GM21786 (cell line): ENCODE data around the gene COQ4.
"Not testable (repeated sequence)": the region's sequence is repeated elsewhere in the genome, so short reads cannot be mapped to it uniquely, and the experiment has no call there.

ENCODE experiments used
- ATAC-seq: cut with Tn5 transposase; IDR thresholded peaks from one replicate; pipeline ENCODE4 v1.9.1; 2021; ENCODE audit not compliant: unreplicated experiment

The COQ4 gene

DNA sequence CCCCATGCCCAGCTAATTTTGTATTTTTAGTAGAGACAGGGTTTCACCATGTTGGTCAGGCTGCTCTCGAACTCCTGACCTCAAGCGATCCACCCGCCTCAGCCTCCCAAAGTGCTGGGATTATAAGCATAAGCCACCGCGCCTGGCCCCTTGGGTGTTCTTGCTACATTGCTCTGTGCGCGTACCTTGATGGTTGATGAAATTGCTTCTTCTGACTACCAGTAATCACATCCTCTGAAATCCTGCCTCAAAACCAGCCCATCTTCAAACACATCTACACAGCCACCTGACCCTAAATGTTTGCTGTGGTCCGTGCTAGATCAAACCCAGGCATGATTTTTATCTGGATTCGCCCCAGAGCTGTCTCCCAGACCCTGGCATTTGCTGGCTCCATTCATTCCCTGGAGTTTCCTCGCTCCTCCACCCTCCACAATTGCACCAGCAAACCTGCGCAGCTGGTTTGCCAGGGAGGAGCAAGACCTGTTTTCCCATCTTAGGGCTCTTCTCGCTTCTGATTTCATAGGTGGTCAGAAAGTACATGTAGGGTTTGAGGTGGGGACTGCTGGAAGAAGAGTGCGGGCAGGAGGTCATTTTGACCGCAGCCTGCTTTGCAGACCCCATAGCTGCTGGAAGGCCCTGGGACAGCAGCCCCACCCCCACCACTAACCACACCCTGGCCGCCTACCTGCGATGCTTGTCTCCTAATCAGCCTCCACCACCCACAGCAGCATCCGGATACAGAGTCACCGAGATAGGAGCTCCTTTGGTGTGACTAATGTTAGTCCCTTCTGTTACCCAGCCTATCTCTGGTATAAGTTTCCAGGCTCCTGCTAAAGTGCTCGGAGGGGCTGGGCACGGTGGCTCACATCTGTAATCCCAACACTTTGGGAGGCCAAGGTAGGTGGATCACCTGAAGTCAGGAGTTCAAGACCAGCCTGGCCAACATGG, 23.8 kb upstream of the COQ4 start:
- no peak for ATAC-seq

GRCh38 chr9:128304136-128304970, 18.3 kb upstream of the COQ4 start:
- ATAC-seq = no peak

GRCh38 chr9:128304971-128305288, 17.7 kb upstream of the COQ4 start:
- ATAC-seq = no peak

DNA sequence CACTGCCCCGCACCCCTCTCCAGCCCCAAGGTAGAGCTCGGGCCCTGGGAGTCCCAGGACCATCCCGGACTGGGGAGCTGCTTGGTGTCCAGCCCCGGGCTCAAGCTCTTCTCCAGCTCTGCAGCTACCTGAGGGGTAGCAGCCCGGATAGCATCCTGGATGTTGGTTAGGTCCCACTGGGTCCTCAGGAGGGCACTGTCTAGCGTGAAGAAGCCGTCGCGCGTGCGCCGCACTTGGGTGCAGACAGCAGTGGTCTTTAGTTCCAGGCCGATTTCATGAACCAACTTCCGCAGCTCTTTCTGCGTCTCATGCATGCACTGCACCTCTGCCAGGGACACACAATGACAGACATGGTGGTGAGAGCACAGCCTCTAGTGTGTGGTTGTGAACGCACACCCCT, 13.1 kb upstream of the COQ4 start:
- no peak for ATAC-seq

DNA sequence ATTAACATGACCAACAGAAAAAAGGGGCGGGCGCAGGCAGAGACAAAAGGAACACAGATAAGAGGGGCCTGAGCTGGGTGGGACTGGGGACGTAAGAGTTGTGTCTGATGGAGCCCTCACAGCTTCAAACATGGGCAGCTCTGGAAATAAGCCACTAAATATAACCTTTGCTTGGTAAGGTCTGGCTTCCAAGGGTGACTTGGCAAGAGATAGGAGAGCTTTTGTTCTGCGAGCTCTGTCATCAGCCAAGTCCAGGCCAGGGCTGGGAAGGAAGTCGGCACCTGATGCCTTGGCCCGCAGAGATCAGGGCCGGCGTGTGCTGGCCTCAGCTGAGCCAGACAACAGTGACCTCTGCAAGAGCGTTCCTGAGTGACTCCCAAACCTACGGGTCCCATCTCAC, 12.2 kb upstream of the COQ4 start:
- no peak for ATAC-seq

GRCh38 chr9:128314697-128315096, 7.9 kb upstream of the COQ4 start:
- no peak for ATAC-seq

DNA sequence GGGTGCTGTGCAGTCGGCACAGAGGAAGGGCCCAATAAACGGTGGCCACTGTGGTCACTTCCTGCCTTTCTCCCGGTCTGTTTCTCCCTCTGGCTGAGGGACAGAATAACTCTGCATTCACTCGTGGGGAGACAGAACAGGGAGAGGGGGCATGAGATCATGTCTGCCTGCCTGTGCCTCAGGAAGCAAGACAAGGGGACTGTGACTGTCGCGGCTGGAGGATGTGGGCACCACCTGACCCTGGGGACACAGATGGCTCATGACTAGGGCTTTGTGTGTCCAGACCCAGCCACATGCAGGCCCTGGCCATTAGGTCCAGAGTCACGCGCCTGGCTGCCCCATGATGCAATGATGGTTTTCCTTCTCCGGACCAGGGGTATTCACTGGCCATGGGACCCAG, 6.2 kb upstream of the COQ4 start:
- no peak for ATAC-seq

GRCh38 chr9:128317629-128318028, 5.0 kb upstream of the COQ4 start:
- ATAC-seq = no peak

DNA sequence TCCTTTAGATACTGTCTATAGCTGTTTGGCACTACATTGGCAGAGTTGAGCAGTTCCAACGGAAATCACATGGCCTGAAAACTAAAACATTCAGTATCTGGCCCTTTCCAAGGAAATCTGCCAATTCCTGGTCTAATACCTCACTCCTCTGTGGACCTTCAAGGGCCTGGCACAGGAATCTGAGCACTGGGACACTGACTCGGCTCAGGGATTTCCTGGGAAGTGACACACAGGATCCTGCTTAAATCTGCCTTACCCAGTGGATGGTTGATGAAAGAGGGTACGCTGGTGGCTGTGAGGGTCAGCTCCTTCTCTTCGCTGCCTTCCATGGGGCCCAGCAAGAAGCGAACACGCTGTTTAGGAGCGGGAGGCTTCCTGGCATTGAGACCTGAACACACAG, 1.3 kb upstream of the COQ4 start:
- no peak for ATAC-seq

GRCh38 chr9:128321879-128322403, 698 bp upstream of the COQ4 start:
- peak; percentile 7 for ATAC-seq

DNA sequence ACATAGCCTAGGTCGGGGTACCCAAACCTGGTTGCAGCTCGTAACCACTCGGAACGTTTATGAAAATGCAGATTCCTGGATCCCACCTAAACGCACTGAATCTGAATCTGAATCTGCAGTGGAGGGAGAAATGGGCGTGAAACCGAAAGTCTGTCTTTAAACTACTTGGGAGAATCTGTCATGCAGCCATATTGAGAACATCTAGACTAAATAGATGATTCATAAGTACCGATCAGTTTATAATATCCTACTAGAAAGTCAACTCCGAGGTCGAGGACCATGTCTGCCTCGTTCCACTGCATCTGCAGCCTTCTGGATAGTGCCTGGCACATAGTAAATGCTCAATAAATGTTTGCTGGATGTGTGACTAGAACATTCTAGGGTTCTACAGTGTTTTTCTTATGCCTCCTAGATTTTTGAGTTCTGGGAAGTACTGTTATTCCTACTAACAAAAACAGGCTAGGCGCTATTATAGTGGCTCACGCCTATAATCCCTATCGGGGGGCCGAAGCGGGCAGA, 632 bp downstream of the COQ4 start:
- ATAC-seq = no peak

DNA sequence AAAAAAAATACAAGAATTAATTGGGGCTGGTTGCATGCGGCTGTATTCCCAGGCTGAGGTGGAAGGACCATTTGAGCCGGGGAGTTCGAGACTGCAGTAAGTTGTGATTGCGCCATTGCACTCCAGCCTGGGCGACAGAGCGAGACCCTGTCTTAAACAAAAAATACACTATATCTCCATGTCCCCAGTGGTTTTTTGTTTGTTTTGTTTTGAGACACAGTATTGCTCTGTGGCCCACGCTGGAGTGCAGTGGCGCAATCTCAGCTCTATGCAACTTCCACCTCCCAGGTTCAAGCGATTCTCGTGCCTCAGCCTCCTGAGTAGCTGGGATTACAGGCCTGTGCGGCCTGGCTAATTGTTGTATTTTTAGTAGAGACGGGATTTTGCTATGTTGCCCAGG, 1.2 kb downstream of the COQ4 start:
- no peak for ATAC-seq

GRCh38 chr9:128324401-128324800, 1.8 kb downstream of the COQ4 start:
- ATAC-seq = no peak

- no peak for ATAC-seq
Measured at GRCh38 chr9:128325629-128326028, 3.0 kb downstream of the COQ4 start.

GRCh38 chr9:128333451-128333869, 10.8 kb downstream of the COQ4 start:
- ATAC-seq = no peak

DNA sequence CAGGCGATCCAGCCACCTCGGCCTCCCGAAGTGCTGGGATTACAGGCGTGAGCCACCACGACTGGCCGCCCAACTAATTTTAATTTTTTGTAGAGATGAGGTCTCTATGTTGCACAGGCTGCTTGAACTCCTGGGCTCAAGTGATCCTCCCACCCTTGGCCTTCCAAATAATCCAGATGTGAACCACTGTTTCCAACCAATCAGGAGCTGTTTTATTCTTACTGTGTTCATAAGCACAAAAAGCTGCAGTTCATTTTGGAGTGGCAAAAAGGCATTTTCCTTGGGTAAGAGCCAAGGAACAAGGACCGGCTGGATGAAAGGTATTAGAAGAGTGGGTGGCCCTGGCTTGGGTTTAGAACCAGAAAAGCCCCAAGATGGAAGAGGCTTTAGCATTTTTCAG, 12.5 kb downstream of the COQ4 start:
- no peak for ATAC-seq

- ATAC-seq = no peak
Measured at GRCh38 chr9:128335914-128336313, 13.3 kb downstream of the COQ4 start.

DNA sequence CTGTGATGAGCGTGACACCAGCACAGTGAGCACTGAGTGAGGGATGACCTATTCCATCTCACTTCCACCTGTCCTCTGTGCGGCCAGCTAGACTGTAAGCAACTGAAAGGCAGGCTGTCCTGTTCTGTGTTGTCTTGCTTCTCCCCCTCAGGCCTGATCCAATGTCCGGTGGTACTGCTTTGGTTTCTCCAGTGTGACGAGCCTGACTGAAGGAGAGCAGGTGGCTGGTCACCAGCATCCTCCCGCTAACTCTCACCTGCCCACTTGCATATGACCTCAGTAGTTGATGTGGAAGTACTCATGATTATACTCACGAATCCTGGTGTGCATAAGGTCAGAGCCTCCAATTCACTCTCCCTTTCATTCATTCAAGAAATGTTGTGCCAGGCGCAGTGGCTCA, 15.3 kb downstream of the COQ4 start:
- ATAC-seq = no peak

DNA sequence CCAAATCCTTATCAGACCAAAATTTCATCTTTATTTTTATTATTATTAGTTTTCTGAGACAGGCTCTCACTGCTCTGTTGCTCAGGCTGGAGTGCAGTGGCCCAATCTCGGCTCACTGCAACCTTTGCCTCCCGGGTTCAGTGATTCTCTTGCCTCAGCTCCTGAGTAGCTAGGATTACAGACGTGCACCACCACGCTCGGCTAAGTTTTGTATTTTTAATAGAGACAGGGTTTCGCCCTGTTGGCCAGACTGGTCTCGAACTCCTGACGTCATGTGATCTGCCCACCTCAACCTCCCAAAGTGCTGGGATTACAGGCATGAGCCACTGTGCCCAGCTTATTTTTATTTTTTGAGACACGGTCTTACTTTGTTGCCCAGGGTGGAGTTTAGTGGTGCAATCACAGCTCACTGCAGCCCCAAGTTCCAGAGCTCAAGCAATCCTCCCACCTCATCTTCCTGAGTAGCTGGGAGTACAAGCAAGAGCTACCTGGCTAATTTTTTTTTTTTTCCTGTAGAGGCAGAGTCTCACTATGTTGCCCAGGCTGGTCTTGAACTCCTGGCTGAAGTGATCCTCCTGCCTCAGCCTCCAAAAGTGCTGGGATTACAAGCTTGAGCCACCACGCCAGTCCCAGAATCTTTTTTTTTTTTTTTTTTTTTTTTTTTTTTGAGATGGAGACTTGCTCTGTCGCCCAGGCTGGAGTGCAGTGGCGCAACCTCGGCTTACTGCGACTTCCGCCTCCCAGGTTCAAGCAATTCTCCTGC, 16.4 kb downstream of the COQ4 start:
- not testable (repeated sequence) for ATAC-seq

GRCh38 chr9:128339761-128340690, 17.4 kb downstream of the COQ4 start, which contains the start of gene SLC27A4:
Gene SLC27A4, plus strand, starts transcription at chr9:128340527. Its CDS starts 2,606 bp downstream, at chr9:128343133.
- peak; percentile 83 for ATAC-seq
